Astrocyte (in vitro differentiated cells and primary cell): ENCODE data around the gene CUEDC1. TPM values are rescaled to one million over a fixed set of nuclear protein-coding genes. Genes with fewer than 3 reads are reported as not detected.

Experiments
- DNase-seq: peaks from one replicate; pipeline ENCODE4 v3.0.0-alpha.2; 2010; ENCODE audit warnings: low read depth
- FAIRE-seq: peaks from 2 replicates; lab custom pipeline; 2011; peaks lifted over from hg19 to GRCh38; lab: Jason Lieb, UNC
- H2AFZ ChIP-seq: 2 replicates; pipeline ENCODE4 v1.6.0; 2012; ENCODE audit warnings: low read depth, low read length, inconsistent platforms
- H3K27ac ChIP-seq: 2 replicates; pipeline ENCODE4 v1.5.1; 2011; ENCODE audit warnings: low read depth, low read length, inconsistent platforms
- H3K27me3 ChIP-seq: 2 replicates; pipeline ENCODE4 v1.6.0; 2011; ENCODE audit warnings: low read length, inconsistent platforms; ENCODE audit not compliant: insufficient read depth
- H3K36me3 ChIP-seq: 2 replicates; pipeline ENCODE4 v1.5.1; 2011; ENCODE audit warnings: low read length, inconsistent platforms; ENCODE audit not compliant: insufficient read depth
- H3K4me1 ChIP-seq: 2 replicates; pipeline ENCODE4 v1.5.1; 2011; ENCODE audit warnings: low read length, inconsistent platforms; ENCODE audit not compliant: insufficient read depth
- H3K4me2 ChIP-seq: 2 replicates; pipeline ENCODE4 v1.6.0; 2012; ENCODE audit warnings: low read length, inconsistent platforms
- H3K4me3 ChIP-seq: 2 replicates; pipeline ENCODE4 v1.5.1; 2011; ENCODE audit warnings: low read depth, mild to moderate bottlenecking, low read length, inconsistent platforms; ENCODE audit not compliant: insufficient read depth
- H3K79me2 ChIP-seq: 2 replicates; pipeline ENCODE4 v1.6.0; 2012; ENCODE audit warnings: mild to moderate bottlenecking, low read length, inconsistent platforms; ENCODE audit not compliant: insufficient read depth
- H3K9ac ChIP-seq: 2 replicates; pipeline ENCODE4 v1.6.0; 2012; ENCODE audit warnings: mild to moderate bottlenecking, low read length, inconsistent platforms
- H3K9me3 ChIP-seq: 2 replicates; pipeline ENCODE4 v1.5.1; 2012; ENCODE audit warnings: low read depth, mild to moderate bottlenecking, low read length, inconsistent platforms; ENCODE audit not compliant: insufficient read depth
- H4K20me1 ChIP-seq: 2 replicates; pipeline ENCODE4 v1.6.0; 2012; ENCODE audit warnings: low read length, inconsistent platforms; ENCODE audit not compliant: insufficient read depth
- H3K27ac Mint-ChIP-seq: one replicate; pipeline ENCODE4 v1.8.0; 2021; ENCODE audit warnings: mild to moderate bottlenecking, mixed read lengths; ENCODE audit not compliant: unreplicated experiment
- H3K27me3 Mint-ChIP-seq: one replicate; pipeline ENCODE4 v1.8.0; 2021; ENCODE audit warnings: low read depth, mixed read lengths; ENCODE audit not compliant: unreplicated experiment
- H3K36me3 Mint-ChIP-seq: one replicate; pipeline ENCODE4 v1.8.0; 2021; ENCODE audit warnings: low read depth, mixed read lengths; ENCODE audit not compliant: unreplicated experiment
- H3K4me1 Mint-ChIP-seq: one replicate; pipeline ENCODE4 v1.8.0; 2021; ENCODE audit warnings: low read depth, mixed read lengths; ENCODE audit not compliant: unreplicated experiment
- H3K4me3 Mint-ChIP-seq: one replicate; pipeline ENCODE4 v1.8.0; 2021; ENCODE audit warnings: mild to moderate bottlenecking, moderate library complexity, mixed read lengths; ENCODE audit not compliant: unreplicated experiment
- H3K9me3 Mint-ChIP-seq: one replicate; pipeline ENCODE4 v1.8.0; 2021; ENCODE audit warnings: mild to moderate bottlenecking, mixed read lengths; ENCODE audit not compliant: unreplicated experiment
- CTCF ChIP-seq: IDR thresholded peaks from 2 replicates; pipeline ENCODE4 v1.5.1; 2011; ENCODE audit warnings: low read depth, mild to moderate bottlenecking, inconsistent platforms, low read length, moderate library complexity; ENCODE audit not compliant: insufficient read depth
- EZH2 ChIP-seq: IDR thresholded peaks from 2 replicates; pipeline ENCODE4 v1.6.1; 2012; ENCODE audit warnings: mild to moderate bottlenecking, low read length, inconsistent platforms; ENCODE audit not compliant: insufficient read depth
- total RNA-seq: library from RNA; stranded (reverse); gene quantifications from 2 replicates; pipeline ENCODE4 v1.2.1, GENCODE V29; 2021

The CUEDC1 gene
- total RNA-seq, 1 donor from 2014 or later = 43.7 TPM

- no peak for DNase-seq
- no peak overlapping the region for H3K4me2 ChIP-seq
- peaks cover 43% of the 10 kb centered on the region for H3K36me3 ChIP-seq
- Mint-ChIP-seq H3K9me3 (no peaks in the 10 kb centered on the region), H3K36me3 (no peaks in the 10 kb centered on the region), H3K4me3 (no peak overlapping the region), H3K27me3 (no peaks in the 10 kb centered on the region), H3K4me1 (no peaks in the 10 kb centered on the region), H3K27ac (no peak overlapping the region)
- no peaks in the 10 kb centered on the region for H3K4me1 ChIP-seq
- H4K20me1 ChIP-seq = peaks cover 39% of the 10 kb centered on the region
- H2AFZ ChIP-seq = no peak overlapping the region
- no peaks in the 10 kb centered on the region for H3K27me3 ChIP-seq
- peaks cover 25% of the 10 kb centered on the region for H3K79me2 ChIP-seq
- H3K4me3 ChIP-seq = no peak overlapping the region
- no peak for FAIRE-seq
- TF ChIP-seq CTCF (no peak), EZH2 (no peak)
- H3K9me3 ChIP-seq = no peaks in the 10 kb centered on the region
- no peak overlapping the region for H3K9ac ChIP-seq
- no peak overlapping the region for H3K27ac ChIP-seq
Measured at GRCh38 chr17:57842280-57842679, 112.9 kb downstream of the CUEDC1 start.

GRCh38 chr17:57839571-57839923 is 115.7 kb downstream of the CUEDC1 start:
- Histone ChIP-seq H3K4me3 (no peak overlapping the region), H3K9ac (no peak overlapping the region), H3K27ac (no peak overlapping the region), H3K36me3 (peaks cover 35% of the 10 kb centered on the region), H3K4me1 (no peaks in the 10 kb centered on the region), H2AFZ (no peak overlapping the region), H3K9me3 (no peaks in the 10 kb centered on the region), H3K79me2 (peaks cover 15% of the 10 kb centered on the region), H3K27me3 (no peaks in the 10 kb centered on the region), H4K20me1 (peaks cover 36% of the 10 kb centered on the region), H3K4me2 (no peak overlapping the region)
- no peak overlapping the region for H3K4me3 Mint-ChIP-seq
- TF ChIP-seq CTCF (no peak), EZH2 (no peak)
- H3K4me1 Mint-ChIP-seq = no peaks in the 10 kb centered on the region
- DNase-seq (no peak), FAIRE-seq (no peak)
- H3K36me3 Mint-ChIP-seq = no peaks in the 10 kb centered on the region
- H3K9me3 Mint-ChIP-seq = no peaks in the 10 kb centered on the region
- H3K27ac Mint-ChIP-seq = no peak overlapping the region
- no peaks in the 10 kb centered on the region for H3K27me3 Mint-ChIP-seq

GRCh38 chr17:57838857-57839570 is 116.2 kb downstream of the CUEDC1 start:
- Histone ChIP-seq H3K4me1 (no peaks in the 10 kb centered on the region), H3K9ac (no peak overlapping the region), H2AFZ (no peak overlapping the region), H3K79me2 (peaks cover 15% of the 10 kb centered on the region), H3K4me3 (no peak overlapping the region), H3K27me3 (no peaks in the 10 kb centered on the region), H3K27ac (no peak overlapping the region), H3K36me3 (peaks cover 35% of the 10 kb centered on the region), H3K4me2 (no peak overlapping the region), H3K9me3 (no peaks in the 10 kb centered on the region), H4K20me1 (peaks cover 36% of the 10 kb centered on the region)
- Mint-ChIP-seq H3K4me1 (no peaks in the 10 kb centered on the region), H3K36me3 (no peaks in the 10 kb centered on the region), H3K27me3 (no peaks in the 10 kb centered on the region), H3K9me3 (no peaks in the 10 kb centered on the region), H3K27ac (no peak overlapping the region), H3K4me3 (no peak overlapping the region)
- no peak for FAIRE-seq
- TF ChIP-seq EZH2 (no peak), CTCF (no peak)
- no peak for DNase-seq
